Fibroblast of lung (primary cell): ENCODE data around the gene REC8. TPM values are rescaled to one million over a fixed set of nuclear protein-coding genes. Genes with fewer than 3 reads are reported as not detected.

Experiments
- DNase-seq, 2 donors: peaks; one replicate each; pipeline versions ENCODE4 v3.0.0 to v3.0.0-alpha.2; 2010; ENCODE audit warnings: low read depth in 2 of 2
- H2AFZ ChIP-seq: 2 replicates; pipeline ENCODE4 v1.5.1; 2012; ENCODE audit warnings: low read length, control low read depth, inconsistent platforms
- H3K27ac ChIP-seq: 2 replicates; pipeline ENCODE4 v1.5.1; 2011; ENCODE audit warnings: low read length, control low read depth; ENCODE audit not compliant: insufficient read depth
- H3K27me3 ChIP-seq: 2 replicates; pipeline ENCODE4 v1.5.1; 2011; ENCODE audit warnings: mild to moderate bottlenecking, low read length; ENCODE audit not compliant: control insufficient read depth, insufficient read depth
- H3K36me3 ChIP-seq: 2 replicates; pipeline ENCODE4 v1.5.1; 2011; ENCODE audit warnings: low read length; ENCODE audit not compliant: control insufficient read depth, insufficient read depth
- H3K4me1 ChIP-seq: 2 replicates; pipeline ENCODE4 v1.5.1; 2011; ENCODE audit warnings: low read length; ENCODE audit not compliant: control insufficient read depth, insufficient read depth; ENCODE audit errors: extremely low read depth
- H3K4me2 ChIP-seq: 2 replicates; pipeline ENCODE4 v1.5.1; 2011; ENCODE audit warnings: low read length, control low read depth; ENCODE audit not compliant: insufficient read depth; ENCODE audit errors: extremely low read depth
- H3K4me3 ChIP-seq, 4 experiments: fragments of 200-600 bp in 1 of 4; sonication (generic) in 1 of 4; replicated peaks in 1 of 4; 2 replicates each; pipeline ENCODE4 v1.5.1; 2011 to 2016; ENCODE audit warnings: low read length in 4 of 4, low read depth in 3 of 4, mild to moderate bottlenecking in 3 of 4, control low read depth in 2 of 4, inconsistent platforms in 1 of 4, mixed read lengths in 1 of 4; ENCODE audit not compliant: insufficient read depth in 1 of 4; ENCODE audit errors: control extremely low read depth in 1 of 4
- H3K79me2 ChIP-seq: 2 replicates; pipeline ENCODE4 v1.5.1; 2012; ENCODE audit warnings: mild to moderate bottlenecking, low read length, inconsistent platforms; ENCODE audit not compliant: control insufficient read depth, insufficient read depth
- H3K9ac ChIP-seq: 2 replicates; pipeline ENCODE4 v1.5.1; 2011; ENCODE audit warnings: mild to moderate bottlenecking, low read length, control low read depth; ENCODE audit not compliant: insufficient read depth
- H3K9me3 ChIP-seq: 2 replicates; pipeline ENCODE4 v1.5.1; 2012; ENCODE audit warnings: low read depth, low read length; ENCODE audit not compliant: control insufficient read depth, insufficient read depth
- H4K20me1 ChIP-seq: 2 replicates; pipeline ENCODE4 v1.5.1; 2011; ENCODE audit warnings: low read length; ENCODE audit not compliant: control insufficient read depth, insufficient read depth; ENCODE audit errors: extremely low read depth
- CTCF ChIP-seq, 2 donors: IDR thresholded peaks in 1 of 2; conservative IDR thresholded peaks in 1 of 2; 1 replicate in 1 of 2; 2 replicates in 1 of 2; pipeline ENCODE4 v1.5.1; 2011 to 2012; ENCODE audit warnings: low read length in 2 of 2, control low read depth in 1 of 2, inconsistent platforms in 1 of 2, low read depth in 1 of 2, mild to moderate bottlenecking in 1 of 2
- EZH2 ChIP-seq: IDR thresholded peaks from 2 replicates; pipeline ENCODE4 v1.5.1; 2012; ENCODE audit warnings: low read length, control low read depth, mild to moderate bottlenecking; ENCODE audit errors: missing control alignments
- polyA plus RNA-seq, 2 donors: library from polyadenylated mRNA; depleted of rRNA in 1 of 2; stranded (reverse) in 1 of 2; unstranded in 1 of 2; fragments of >200 nt; gene quantifications; 2 replicates each; pipeline ENCODE4 v1.2.1, GENCODE V29; 2011 to 2012; ENCODE audit warnings: missing spikeins in 1 of 2
- total RNA-seq: library from RNA; depleted of rRNA; stranded (reverse); fragments of >200 nt; gene quantifications from 2 replicates; pipeline ENCODE4 v1.2.1, GENCODE V29; 2014

The REC8 gene
- total and polyA plus RNA-seq, 2 donors (not counting 1 experiment from before 2014, with no cell fraction given): 1.8 to 2.2 TPM

- H3K9me3 ChIP-seq: no peaks in the 10 kb centered on the region
- no peaks in the 10 kb centered on the region for H4K20me1 ChIP-seq
- no peak overlapping the region for H3K27ac ChIP-seq
- H3K27me3 ChIP-seq: no peaks in the 10 kb centered on the region
- peaks cover 4% of the 10 kb centered on the region for H3K4me1 ChIP-seq
- H3K4me2 ChIP-seq: no peak overlapping the region
- no peak overlapping the region for H3K9ac ChIP-seq
- no peak overlapping the region for H3K4me3 ChIP-seq
- peaks cover 32% of the 10 kb centered on the region for H3K36me3 ChIP-seq
- no peak overlapping the region for H2AFZ ChIP-seq
- TF ChIP-seq EZH2 (no peak), CTCF (conservative IDR thresholded peaks at IDR 0.05 in 1 of 2, IDR thresholded peaks at IDR 0.05 in 1 of 2; ENCODE audit: low read depth in 1 of 2, low read length in 2 of 2) (no peak)
- peaks cover 7% of the 10 kb centered on the region for H3K79me2 ChIP-seq
- DNase-seq: no peak
These were observed 13.9 kb downstream of the REC8 start for GRCh38 chr14:24185741-24186140.

GRCh38 chr14:24186831-24187538, 15.1 kb downstream of the REC8 start:
- Histone ChIP-seq H3K36me3 (peaks cover 25% of the 10 kb centered on the region), H3K4me1 (peaks cover 4% of the 10 kb centered on the region), H3K4me3 (peak overlapping the region in 1 of 4 experiments; percentile 84), H3K27me3 (no peaks in the 10 kb centered on the region), H2AFZ (no peak overlapping the region), H3K79me2 (peaks cover 7% of the 10 kb centered on the region), H3K4me2 (no peak overlapping the region), H3K27ac (no peak overlapping the region), H3K9me3 (no peaks in the 10 kb centered on the region), H3K9ac (no peak overlapping the region), H4K20me1 (no peaks in the 10 kb centered on the region)
- no peak for DNase-seq
- TF ChIP-seq CTCF (conservative IDR thresholded peaks at IDR 0.05 in 1 of 2, IDR thresholded peaks at IDR 0.05 in 1 of 2; ENCODE audit: low read depth in 1 of 2, low read length in 2 of 2) (no peak), EZH2 (no peak)

DNA sequence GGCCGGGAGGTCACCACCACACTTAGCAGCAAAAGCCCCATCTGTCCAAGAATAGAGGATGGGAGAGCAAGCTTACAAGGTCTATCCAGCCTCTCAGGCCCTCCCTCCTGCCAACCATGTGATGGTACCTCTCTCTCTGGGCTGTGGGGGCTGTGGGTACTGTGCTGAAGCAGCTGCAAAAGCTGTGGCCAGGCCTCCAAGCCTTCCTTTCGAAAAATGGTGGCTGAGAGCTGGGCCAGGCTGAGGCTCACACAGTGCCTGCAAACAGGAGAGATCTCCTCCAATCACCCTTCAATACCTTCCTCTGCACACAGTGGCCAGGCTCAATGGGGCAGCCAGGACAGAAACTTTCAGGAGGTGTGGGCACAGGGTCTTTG, 15.6 kb downstream of the REC8 start:
- Histone ChIP-seq H3K9me3 (no peaks in the 10 kb centered on the region), H3K4me3 (peak overlapping the region; percentile 78 to 87 (median 82)), H2AFZ (no peak overlapping the region), H3K4me2 (peak overlapping the region; percentile 97), H4K20me1 (no peaks in the 10 kb centered on the region), H3K27me3 (no peaks in the 10 kb centered on the region), H3K27ac (no peak overlapping the region), H3K36me3 (peaks cover 25% of the 10 kb centered on the region), H3K9ac (no peak overlapping the region), H3K4me1 (peaks cover 4% of the 10 kb centered on the region), H3K79me2 (peaks cover 10% of the 10 kb centered on the region)
- DNase-seq: no peak
- no peak for TF ChIP-seq EZH2
- TF ChIP-seq CTCF (conservative IDR thresholded peaks at IDR 0.05 in 1 of 2, IDR thresholded peaks at IDR 0.05 in 1 of 2; ENCODE audit: low read depth in 1 of 2, low read length in 2 of 2): no peak
